GM12878 (cell line): ENCODE data around the gene DND1. TPM values are rescaled to one million over a fixed set of nuclear protein-coding genes. Genes with fewer than 3 reads are reported as not detected.

ENCODE experiments used
- ATAC-seq: fragments of 200-7000 bp; cut with Tn5 transposase; 3 replicates; pipeline ENCODE4 v1.9.1; 2020; ENCODE audit warnings: mild to moderate bottlenecking, moderate library complexity
- BruUV-seq: library from RNA; stranded (reverse); fragments of 400-500 nt; replicated peaks from 2 replicates; lab custom pipeline; 2021; lab: Mats Ljungman, UMichigan
- CTCF ChIA-PET: fragments of 300-600 bp; sonication (Branson Sonifier 250); formaldehyde crosslinking; extraction: SDS; loops from one replicate; lab custom pipeline; 2021; ENCODE audit warnings: inconsistent platforms; lab: Yijun Ruan, JAX
- POLR2A ChIA-PET: fragments of 350-600 bp; formaldehyde crosslinking; extraction: SDS; loops from one replicate; lab custom pipeline; 2021; ENCODE audit warnings: inconsistent platforms; lab: Charles Lee
- RAD21 ChIA-PET: fragments of 300-600 bp; sonication (Branson Sonifier 250); formaldehyde crosslinking; loops from one replicate; lab custom pipeline; 2023; ENCODE audit warnings: antibody characterized with exemption; ENCODE audit not compliant: unreplicated experiment; lab: Charles Lee
- SMC1A ChIA-PET: fragments of 300-600 bp; sonication (Branson Sonifier 250); formaldehyde crosslinking; loops from one replicate; lab custom pipeline; 2023; ENCODE audit not compliant: unreplicated experiment, uncharacterized antibody; lab: Charles Lee
- DNase-seq: peaks from one replicate; pipeline ENCODE4 v3.0.0-alpha.2; 2011; ENCODE audit warnings: low read depth, low spot score
- FAIRE-seq: peaks from 3 replicates; lab custom pipeline; 2011; peaks lifted over from hg19 to GRCh38; lab: Jason Lieb, UNC
- H2AFZ ChIP-seq: 2 replicates; pipeline ENCODE4 v1.6.0; 2011; ENCODE audit warnings: low read depth, low read length, control low read depth; ENCODE audit not compliant: control insufficient read depth
- H3K27ac ChIP-seq: 2 replicates; pipeline ENCODE4 v1.5.1; 2011; ENCODE audit warnings: control low read depth; ENCODE audit not compliant: control insufficient read depth, insufficient read depth
- H3K27me3 ChIP-seq, 2 experiments: replicated peaks in 1 of 2; 2 replicates each; pipeline versions ENCODE4 v1.6.0 to v1.6.1; 2011; ENCODE audit warnings: low read length in 1 of 2; ENCODE audit not compliant: control insufficient read depth in 2 of 2, insufficient read depth in 2 of 2
- H3K36me3 ChIP-seq, 2 experiments: 2 replicates each; pipeline ENCODE4 v1.5.1; 2011; ENCODE audit warnings: low read length in 1 of 2; ENCODE audit not compliant: control insufficient read depth in 2 of 2, insufficient read depth in 2 of 2
- H3K4me1 ChIP-seq: 2 replicates; pipeline ENCODE4 v1.6.1; 2011; ENCODE audit warnings: mild to moderate bottlenecking, low read length, moderate library complexity, mixed read lengths; ENCODE audit not compliant: control insufficient read depth, insufficient read depth
- H3K4me2 ChIP-seq: 2 replicates; pipeline ENCODE4 v1.6.0; 2011; ENCODE audit warnings: control low read depth; ENCODE audit not compliant: control insufficient read depth, insufficient read depth
- H3K4me3 ChIP-seq: fragments of 200-600 bp; sonication (generic); 2 replicates; pipeline ENCODE4 v1.5.1; 2016
- H3K79me2 ChIP-seq: 2 replicates; pipeline ENCODE4 v1.6.0; 2011; ENCODE audit warnings: low read length; ENCODE audit not compliant: control insufficient read depth, insufficient read depth
- H3K9ac ChIP-seq: 2 replicates; pipeline ENCODE4 v1.8.0; 2011; ENCODE audit warnings: low read length, control low read depth, mixed read lengths; ENCODE audit not compliant: control insufficient read depth, insufficient read depth
- H3K9me3 ChIP-seq: replicated peaks from 3 replicates; pipeline ENCODE4 v1.5.1; 2011; ENCODE audit warnings: mild to moderate bottlenecking, low read length; ENCODE audit not compliant: control insufficient read depth, insufficient read depth
- H4K20me1 ChIP-seq: 2 replicates; pipeline ENCODE4 v1.6.0; 2011; ENCODE audit not compliant: control insufficient read depth, insufficient read depth
- CREB1 ChIP-seq: IDR thresholded peaks from 2 replicates; pipeline ENCODE4 v1.6.1; 2012; ENCODE audit warnings: low read depth, mild to moderate bottlenecking, inconsistent platforms
- EED ChIP-seq: sonication (generic); IDR thresholded peaks from 2 replicates; pipeline ENCODE4 v1.6.1; 2016; ENCODE audit warnings: antibody characterized with exemption, low read depth
- EGR1 ChIP-seq, 2 experiments: IDR thresholded peaks; 1 replicate in 1 of 2; 2 replicates in 1 of 2; pipeline ENCODE4 v1.6.1; 2011 to 2012; ENCODE audit warnings: low read depth in 2 of 2, low read length in 2 of 2, borderline replicate concordance in 1 of 2, mild to moderate bottlenecking in 1 of 2, moderate library complexity in 1 of 2
- EP300 ChIP-seq, 2 experiments: fragments of 150-350 bp in 1 of 2; IDR thresholded peaks; 2 replicates each; pipeline ENCODE4 v1.6.1; 2011 to 2012; ENCODE audit warnings: low read depth in 2 of 2, low read length in 2 of 2, borderline replicate concordance in 1 of 2, improper control_type of control experiment in 1 of 2, inconsistent platforms in 1 of 2; ENCODE audit not compliant: control insufficient read depth in 1 of 2
- LARP7 ChIP-seq: fragments of 450-650 bp; IDR thresholded peaks from 2 replicates; pipeline ENCODE4 v1.6.1; 2017; ENCODE audit warnings: mild to moderate bottlenecking
- NR2C2 ChIP-seq: IDR thresholded peaks from 2 replicates; pipeline ENCODE4 v1.6.1; 2011; ENCODE audit warnings: borderline replicate concordance, low read depth; ENCODE audit not compliant: control insufficient read depth, insufficient read length
- RAD51 ChIP-seq: fragments of 450-650 bp; IDR thresholded peaks from 2 replicates; pipeline ENCODE4 v1.6.1; 2016; ENCODE audit warnings: moderate library complexity, mild to moderate bottlenecking, inconsistent platforms
- RBBP5 ChIP-seq: fragments of 200-600 bp; sonication (generic); conservative IDR thresholded peaks from 2 replicates; pipeline ENCODE4 v1.6.1; 2016
- RUNX3 ChIP-seq: IDR thresholded peaks from 2 replicates; pipeline ENCODE4 v1.6.1; 2012; ENCODE audit warnings: low read length, inconsistent platforms
- SIN3A ChIP-seq: IDR thresholded peaks from 2 replicates; pipeline ENCODE4 v1.6.1; 2012; ENCODE audit warnings: low read depth, low read length, improper control_type of control experiment
- TARDBP ChIP-seq: IDR thresholded peaks from 2 replicates; pipeline ENCODE4 v1.6.1; 2016; ENCODE audit warnings: borderline replicate concordance
- ZBED1 ChIP-seq: IDR thresholded peaks from 2 replicates; pipeline ENCODE4 v1.6.1; 2016; ENCODE audit warnings: borderline replicate concordance
- WGBS: methylation state at CpG from one replicate; pipeline ENCODE4 v1.1.6; 2016; ENCODE audit warnings: low lambda C conversion rate; ENCODE audit not compliant: insufficient replicate concordance, insufficient coverage; ENCODE audit errors: missing lambda C conversion rate; 5-methylcytosine and 5-hydroxymethylcytosine counted together
- in situ Hi-C: fragments of 300-500 bp; cut with MboI; formaldehyde crosslinking; loops from 9 replicates; pipeline ENCODE4 v1.14.3; 2018; ENCODE audit warnings: mixed read lengths
- intact Hi-C: fragments of 100-400 bp; cut with micrococcal nuclease; formaldehyde crosslinking; loops from one replicate; pipeline ENCODE4 v1.14.2; 2022; ENCODE audit not compliant: unreplicated experiment
- polyA plus RNA-seq, 11 experiments: library from polyadenylated mRNA; depleted of rRNA in 4 of 11; unstranded in 6 of 11; stranded (reverse) in 5 of 11; fragments of >200 nt; fragmentation: Nextera tagmentation in 4 of 11; fragmentation: Illumina TruSeq in 1 of 11; extraction: Ambion mirVana in 4 of 11; extraction: Trizol in 1 of 11; gene quantifications; 1 replicate in 1 of 11; 2 replicates in 10 of 11; pipeline versions ENCODE4 v1.2.1 to v1.2.3, GENCODE V29; 2011 to 2016; ENCODE audit warnings: inconsistent platforms in 2 of 11, missing spikeins in 2 of 11, low read depth in 1 of 11
- total RNA-seq, 4 experiments: library from RNA; depleted of rRNA in 3 of 4; stranded (reverse); fragments of >200 nt in 3 of 4; fragmentation: Illumina TruSeq in 1 of 4; extraction: Trizol in 1 of 4; gene quantifications; 2 replicates each; pipeline versions ENCODE4 v1.2.1 to v1.2.3, GENCODE V29; 2013 to 2021
- TF ChIP-seq, protein P1 (sequence below): fragments of 450-650 bp; IDR thresholded peaks from 2 replicates; pipeline ENCODE4 v1.6.1; 2017; ENCODE audit warnings: mild to moderate bottlenecking, low read depth, inconsistent platforms; ENCODE audit not compliant: poor library complexity, severe bottlenecking
- TF ChIP-seq, protein P2 (sequence below): fragments of 450-650 bp; IDR thresholded peaks from 2 replicates; pipeline ENCODE4 v1.6.1; 2017; ENCODE audit warnings: mild to moderate bottlenecking, moderate library complexity

DND1 gene
- total and polyA plus RNA-seq, 10 of the 15 experiments (the other 5 are each of a cell fraction or from before 2014, with no cell fraction given): 0.15 to 2.9 (median 0.73) TPM; not detected in 2

GRCh38 chr5:140633021-140633471 is 40.3 kb downstream of the DND1 start, which contains the start of gene CD14 (continued):
- TF ChIP-seq NR2C2 (no peak), TARDBP (no peak)
- TF ChIP-seq, protein P1, sequence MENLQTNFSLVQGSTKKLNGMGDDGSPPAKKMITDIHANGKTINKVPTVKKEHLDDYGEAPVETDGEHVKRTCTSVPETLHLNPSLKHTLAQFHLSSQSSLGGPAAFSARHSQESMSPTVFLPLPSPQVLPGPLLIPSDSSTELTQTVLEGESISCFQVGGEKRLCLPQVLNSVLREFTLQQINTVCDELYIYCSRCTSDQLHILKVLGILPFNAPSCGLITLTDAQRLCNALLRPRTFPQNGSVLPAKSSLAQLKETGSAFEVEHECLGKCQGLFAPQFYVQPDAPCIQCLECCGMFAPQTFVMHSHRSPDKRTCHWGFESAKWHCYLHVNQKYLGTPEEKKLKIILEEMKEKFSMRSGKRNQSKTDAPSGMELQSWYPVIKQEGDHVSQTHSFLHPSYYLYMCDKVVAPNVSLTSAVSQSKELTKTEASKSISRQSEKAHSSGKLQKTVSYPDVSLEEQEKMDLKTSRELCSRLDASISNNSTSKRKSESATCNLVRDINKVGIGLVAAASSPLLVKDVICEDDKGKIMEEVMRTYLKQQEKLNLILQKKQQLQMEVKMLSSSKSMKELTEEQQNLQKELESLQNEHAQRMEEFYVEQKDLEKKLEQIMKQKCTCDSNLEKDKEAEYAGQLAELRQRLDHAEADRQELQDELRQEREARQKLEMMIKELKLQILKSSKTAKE: no peak
- TF ChIP-seq, all 136 proteins: peak for 0

- ATAC-seq: peak; percentile 71
- H2AFZ ChIP-seq: peak overlapping the region; percentile 91
- intact Hi-C loops: no loop called here
- TF ChIP-seq TARDBP (0 out of 2 replicates have a peak, but pooled peaks have one; percentile 4), EED (no peak), ZBED1 (no peak), EP300 (IDR thresholded peaks at IDR 0.05; ENCODE audit: borderline replicate concordance in 1 of 2, control insufficient read depth in 1 of 2, low read depth in 2 of 2, low read length in 2 of 2) (no peak), LARP7 (0 out of 2 replicates have a peak, but pooled peaks have one; percentile 29), EGR1 (IDR thresholded peaks at IDR 0.05; ENCODE audit: borderline replicate concordance in 1 of 2, low read depth in 2 of 2, low read length in 2 of 2) (peak in 1 of 2 experiments; percentile 52; a peak in 1 of 3 replicates), RBBP5 (no peak), RUNX3 (0 out of 2 replicates have a peak, but pooled peaks have one; percentile 43), RAD51 (no peak), SIN3A (no peak), CREB1 (peak; percentile 54; the same call in 1 of the 2 replicates)
- TF ChIP-seq, protein P2, sequence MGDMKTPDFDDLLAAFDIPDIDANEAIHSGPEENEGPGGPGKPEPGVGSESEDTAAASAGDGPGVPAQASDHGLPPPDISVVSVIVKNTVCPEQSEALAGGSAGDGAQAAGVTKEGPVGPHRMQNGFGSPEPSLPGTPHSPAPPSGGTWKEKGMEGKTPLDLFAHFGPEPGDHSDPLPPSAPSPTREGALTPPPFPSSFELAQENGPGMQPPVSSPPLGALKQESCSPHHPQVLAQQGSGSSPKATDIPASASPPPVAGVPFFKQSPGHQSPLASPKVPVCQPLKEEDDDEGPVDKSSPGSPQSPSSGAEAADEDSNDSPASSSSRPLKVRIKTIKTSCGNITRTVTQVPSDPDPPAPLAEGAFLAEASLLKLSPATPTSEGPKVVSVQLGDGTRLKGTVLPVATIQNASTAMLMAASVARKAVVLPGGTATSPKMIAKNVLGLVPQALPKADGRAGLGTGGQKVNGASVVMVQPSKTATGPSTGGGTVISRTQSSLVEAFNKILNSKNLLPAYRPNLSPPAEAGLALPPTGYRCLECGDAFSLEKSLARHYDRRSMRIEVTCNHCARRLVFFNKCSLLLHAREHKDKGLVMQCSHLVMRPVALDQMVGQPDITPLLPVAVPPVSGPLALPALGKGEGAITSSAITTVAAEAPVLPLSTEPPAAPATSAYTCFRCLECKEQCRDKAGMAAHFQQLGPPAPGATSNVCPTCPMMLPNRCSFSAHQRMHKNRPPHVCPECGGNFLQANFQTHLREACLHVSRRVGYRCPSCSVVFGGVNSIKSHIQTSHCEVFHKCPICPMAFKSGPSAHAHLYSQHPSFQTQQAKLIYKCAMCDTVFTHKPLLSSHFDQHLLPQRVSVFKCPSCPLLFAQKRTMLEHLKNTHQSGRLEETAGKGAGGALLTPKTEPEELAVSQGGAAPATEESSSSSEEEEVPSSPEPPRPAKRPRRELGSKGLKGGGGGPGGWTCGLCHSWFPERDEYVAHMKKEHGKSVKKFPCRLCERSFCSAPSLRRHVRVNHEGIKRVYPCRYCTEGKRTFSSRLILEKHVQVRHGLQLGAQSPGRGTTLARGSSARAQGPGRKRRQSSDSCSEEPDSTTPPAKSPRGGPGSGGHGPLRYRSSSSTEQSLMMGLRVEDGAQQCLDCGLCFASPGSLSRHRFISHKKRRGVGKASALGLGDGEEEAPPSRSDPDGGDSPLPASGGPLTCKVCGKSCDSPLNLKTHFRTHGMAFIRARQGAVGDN: peak; percentile 37; the same call in 1 of the 2 replicates
These were observed 40.9 kb downstream of the DND1 start for GRCh38 chr5:140632366-140633020.

More at GRCh38 chr5:140632366-140633020, 40.9 kb downstream of the DND1 start:
- Histone ChIP-seq H4K20me1 (no peaks in the 10 kb centered on the region), H3K27me3 (peaks cover 3 to 4% of the 10 kb centered on the region in 2 experiments; a peak in 2 of 4 replicates), H3K4me3 (peak overlapping the region; percentile 58), H3K4me2 (peak overlapping the region; percentile 99), H3K36me3 (no peaks in the 10 kb centered on the region), H3K9me3 (peaks cover 1% of the 10 kb centered on the region; the same call in 1 of the 3 replicates), H3K4me1 (peaks cover 13% of the 10 kb centered on the region), H3K79me2 (no peaks in the 10 kb centered on the region), H3K9ac (peak overlapping the region; percentile 35; the same call in 1 of the 2 replicates), H3K27ac (no peak overlapping the region)
- no peak for DNase-seq
- ChIA-PET RAD21 (interaction anchor here (0.8 to 1.2 kb wide), 5 partner anchors 10 to 260 kb away, joined by 3 read pairs; no protein-coding TSS in a partner anchor), CTCF (interaction anchor here (0.5 to 1.2 kb wide), 2 partner anchors 259 to 283 kb away, joined by 5 to 13 read pairs; no protein-coding TSS in a partner anchor), POLR2A (no interaction called here), SMC1A (interaction anchor here (0.5 kb wide), 1 partner anchor 24 kb away, joined by 3 read pairs; no protein-coding TSS in a partner anchor)
- 16% methylated on average over 51 of the region's 51 CpGs for WGBS
- no TSS peak for BruUV-seq
- no peak for FAIRE-seq
- in situ Hi-C loops: no loop called here
